K562 (cell line): ENCODE measurements around the gene AGPAT4. TPM values are rescaled to one million over a fixed set of nuclear protein-coding genes. Genes with fewer than 3 reads are reported as not detected.

Experiments used
- CTCF ChIP-seq, 3 experiments: IDR thresholded peaks in 2 of 3; conservative IDR thresholded peaks in 1 of 3; 2 replicates each; pipeline ENCODE4 v1.5.1; 2011 to 2012; ENCODE audit warnings: low read length in 3 of 3, mild to moderate bottlenecking in 3 of 3, control low read depth in 2 of 3, improper control_type of control experiment in 1 of 3, inconsistent platforms in 1 of 3, low read depth in 1 of 3, mixed read lengths in 1 of 3, moderate library complexity in 1 of 3; ENCODE audit not compliant: insufficient read depth in 2 of 3
- ETV5 ChIP-seq: sonication (generic); formaldehyde crosslinking; IDR thresholded peaks from 2 replicates; pipeline ENCODE4 v1.4.0; 2020; ENCODE audit warnings: low read depth, mild to moderate bottlenecking, missing genetic modification reagents
- HMG20A ChIP-seq: fragments of 450-650 bp; formaldehyde crosslinking; conservative IDR thresholded peaks from 2 replicates; pipeline ENCODE4 v1.4.0; 2020; ENCODE audit warnings: mild to moderate bottlenecking, mixed read lengths
- MTA1 ChIP-seq: fragments of 450-650 bp; IDR thresholded peaks from 2 replicates; pipeline ENCODE4 v1.6.1; 2017; ENCODE audit warnings: borderline replicate concordance
- ZMIZ1 ChIP-seq, 2 experiments: fragments of 150-350 bp in 1 of 2; IDR thresholded peaks; 2 replicates each; pipeline ENCODE4 v1.6.1; 2012 to 2016; ENCODE audit warnings: low read depth in 2 of 2, low read length in 2 of 2, mild to moderate bottlenecking in 1 of 2, moderate library complexity in 1 of 2
- ZNF239 ChIP-seq: fragments of 250-450 bp; sonication (Bioruptor Pico); IDR thresholded peaks from 2 replicates; pipeline ENCODE4 v1.4.0; 2020; ENCODE audit warnings: mild to moderate bottlenecking
- ZNF444 ChIP-seq: fragments of 250-450 bp; sonication (Bioruptor Pico); IDR thresholded peaks from 2 replicates; pipeline ENCODE4 v1.4.0; 2020; ENCODE audit warnings: mild to moderate bottlenecking, moderate library complexity
- polyA plus RNA-seq, 8 experiments: library from polyadenylated mRNA; depleted of rRNA in 4 of 8; stranded (reverse) in 5 of 8; unstranded in 3 of 8; fragments of >200 nt; fragmentation: Nextera tagmentation in 2 of 8; fragmentation: Illumina TruSeq in 1 of 8; extraction: Ambion mirVana in 2 of 8; extraction: Trizol in 1 of 8; gene quantifications; 2 replicates each; pipeline versions ENCODE4 v1.2.1 to v1.2.3, GENCODE V29; 2011 to 2014; ENCODE audit warnings: inconsistent platforms in 1 of 8, missing spikeins in 1 of 8
- total RNA-seq, 7 experiments: library from RNA; depleted of rRNA in 6 of 7; stranded (reverse); fragments of >200 nt in 6 of 7; fragmentation: Illumina TruSeq in 2 of 7; extraction: Trizol in 2 of 7; gene quantifications; 2 replicates each; pipeline versions ENCODE4 v1.2.1 to v1.2.3, GENCODE V29; 2011 to 2021; ENCODE audit warnings: low replicate concordance in 1 of 7
- TF ChIP-seq, protein P1 (sequence below): fragments of 450-650 bp; IDR thresholded peaks from 2 replicates; pipeline ENCODE4 v1.6.1; 2016; ENCODE audit warnings: mild to moderate bottlenecking, moderate library complexity

The AGPAT4 gene
- total and polyA plus RNA-seq, 9 of the 15 experiments (the other 6 are each of a cell fraction or from before 2014, with no cell fraction given), result 2.2 to 15.0 (median 5.7) TPM

- TF ChIP-seq, protein P1, sequence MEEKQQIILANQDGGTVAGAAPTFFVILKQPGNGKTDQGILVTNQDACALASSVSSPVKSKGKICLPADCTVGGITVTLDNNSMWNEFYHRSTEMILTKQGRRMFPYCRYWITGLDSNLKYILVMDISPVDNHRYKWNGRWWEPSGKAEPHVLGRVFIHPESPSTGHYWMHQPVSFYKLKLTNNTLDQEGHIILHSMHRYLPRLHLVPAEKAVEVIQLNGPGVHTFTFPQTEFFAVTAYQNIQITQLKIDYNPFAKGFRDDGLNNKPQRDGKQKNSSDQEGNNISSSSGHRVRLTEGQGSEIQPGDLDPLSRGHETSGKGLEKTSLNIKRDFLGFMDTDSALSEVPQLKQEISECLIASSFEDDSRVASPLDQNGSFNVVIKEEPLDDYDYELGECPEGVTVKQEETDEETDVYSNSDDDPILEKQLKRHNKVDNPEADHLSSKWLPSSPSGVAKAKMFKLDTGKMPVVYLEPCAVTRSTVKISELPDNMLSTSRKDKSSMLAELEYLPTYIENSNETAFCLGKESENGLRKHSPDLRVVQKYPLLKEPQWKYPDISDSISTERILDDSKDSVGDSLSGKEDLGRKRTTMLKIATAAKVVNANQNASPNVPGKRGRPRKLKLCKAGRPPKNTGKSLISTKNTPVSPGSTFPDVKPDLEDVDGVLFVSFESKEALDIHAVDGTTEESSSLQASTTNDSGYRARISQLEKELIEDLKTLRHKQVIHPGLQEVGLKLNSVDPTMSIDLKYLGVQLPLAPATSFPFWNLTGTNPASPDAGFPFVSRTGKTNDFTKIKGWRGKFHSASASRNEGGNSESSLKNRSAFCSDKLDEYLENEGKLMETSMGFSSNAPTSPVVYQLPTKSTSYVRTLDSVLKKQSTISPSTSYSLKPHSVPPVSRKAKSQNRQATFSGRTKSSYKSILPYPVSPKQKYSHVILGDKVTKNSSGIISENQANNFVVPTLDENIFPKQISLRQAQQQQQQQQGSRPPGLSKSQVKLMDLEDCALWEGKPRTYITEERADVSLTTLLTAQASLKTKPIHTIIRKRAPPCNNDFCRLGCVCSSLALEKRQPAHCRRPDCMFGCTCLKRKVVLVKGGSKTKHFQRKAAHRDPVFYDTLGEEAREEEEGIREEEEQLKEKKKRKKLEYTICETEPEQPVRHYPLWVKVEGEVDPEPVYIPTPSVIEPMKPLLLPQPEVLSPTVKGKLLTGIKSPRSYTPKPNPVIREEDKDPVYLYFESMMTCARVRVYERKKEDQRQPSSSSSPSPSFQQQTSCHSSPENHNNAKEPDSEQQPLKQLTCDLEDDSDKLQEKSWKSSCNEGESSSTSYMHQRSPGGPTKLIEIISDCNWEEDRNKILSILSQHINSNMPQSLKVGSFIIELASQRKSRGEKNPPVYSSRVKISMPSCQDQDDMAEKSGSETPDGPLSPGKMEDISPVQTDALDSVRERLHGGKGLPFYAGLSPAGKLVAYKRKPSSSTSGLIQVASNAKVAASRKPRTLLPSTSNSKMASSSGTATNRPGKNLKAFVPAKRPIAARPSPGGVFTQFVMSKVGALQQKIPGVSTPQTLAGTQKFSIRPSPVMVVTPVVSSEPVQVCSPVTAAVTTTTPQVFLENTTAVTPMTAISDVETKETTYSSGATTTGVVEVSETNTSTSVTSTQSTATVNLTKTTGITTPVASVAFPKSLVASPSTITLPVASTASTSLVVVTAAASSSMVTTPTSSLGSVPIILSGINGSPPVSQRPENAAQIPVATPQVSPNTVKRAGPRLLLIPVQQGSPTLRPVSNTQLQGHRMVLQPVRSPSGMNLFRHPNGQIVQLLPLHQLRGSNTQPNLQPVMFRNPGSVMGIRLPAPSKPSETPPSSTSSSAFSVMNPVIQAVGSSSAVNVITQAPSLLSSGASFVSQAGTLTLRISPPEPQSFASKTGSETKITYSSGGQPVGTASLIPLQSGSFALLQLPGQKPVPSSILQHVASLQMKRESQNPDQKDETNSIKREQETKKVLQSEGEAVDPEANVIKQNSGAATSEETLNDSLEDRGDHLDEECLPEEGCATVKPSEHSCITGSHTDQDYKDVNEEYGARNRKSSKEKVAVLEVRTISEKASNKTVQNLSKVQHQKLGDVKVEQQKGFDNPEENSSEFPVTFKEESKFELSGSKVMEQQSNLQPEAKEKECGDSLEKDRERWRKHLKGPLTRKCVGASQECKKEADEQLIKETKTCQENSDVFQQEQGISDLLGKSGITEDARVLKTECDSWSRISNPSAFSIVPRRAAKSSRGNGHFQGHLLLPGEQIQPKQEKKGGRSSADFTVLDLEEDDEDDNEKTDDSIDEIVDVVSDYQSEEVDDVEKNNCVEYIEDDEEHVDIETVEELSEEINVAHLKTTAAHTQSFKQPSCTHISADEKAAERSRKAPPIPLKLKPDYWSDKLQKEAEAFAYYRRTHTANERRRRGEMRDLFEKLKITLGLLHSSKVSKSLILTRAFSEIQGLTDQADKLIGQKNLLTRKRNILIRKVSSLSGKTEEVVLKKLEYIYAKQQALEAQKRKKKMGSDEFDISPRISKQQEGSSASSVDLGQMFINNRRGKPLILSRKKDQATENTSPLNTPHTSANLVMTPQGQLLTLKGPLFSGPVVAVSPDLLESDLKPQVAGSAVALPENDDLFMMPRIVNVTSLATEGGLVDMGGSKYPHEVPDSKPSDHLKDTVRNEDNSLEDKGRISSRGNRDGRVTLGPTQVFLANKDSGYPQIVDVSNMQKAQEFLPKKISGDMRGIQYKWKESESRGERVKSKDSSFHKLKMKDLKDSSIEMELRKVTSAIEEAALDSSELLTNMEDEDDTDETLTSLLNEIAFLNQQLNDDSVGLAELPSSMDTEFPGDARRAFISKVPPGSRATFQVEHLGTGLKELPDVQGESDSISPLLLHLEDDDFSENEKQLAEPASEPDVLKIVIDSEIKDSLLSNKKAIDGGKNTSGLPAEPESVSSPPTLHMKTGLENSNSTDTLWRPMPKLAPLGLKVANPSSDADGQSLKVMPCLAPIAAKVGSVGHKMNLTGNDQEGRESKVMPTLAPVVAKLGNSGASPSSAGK, result no peak
- TF ChIP-seq ZMIZ1 (IDR thresholded peaks at IDR 0.05; ENCODE audit: low read depth in 2 of 2, low read length in 2 of 2) (0 out of 4 replicates have a peak, but pooled peaks of 1 of the 2 experiments have one; percentile 15), ZNF444 (CRISPR knock-in tag) (0 out of 2 replicates have a peak, but pooled peaks have one; percentile 48), ETV5 (CRISPR knock-in tag) (peak; percentile 69; the same call in 1 of the 2 replicates), ZNF239 (CRISPR knock-in tag) (peak; percentile 51; the same call in 1 of the 2 replicates), MTA1 (peak; percentile 23; the same call in 1 of the 2 replicates), HMG20A (CRISPR knock-in tag) (0 out of 2 replicates have a peak, but pooled peaks have one; percentile 43), CTCF (IDR thresholded peaks at IDR 0.05 in 2 of 3, conservative IDR thresholded peaks at IDR 0.05 in 1 of 3; ENCODE audit: insufficient read depth in 2 of 3, low read depth in 1 of 3, low read length in 3 of 3) (peak in 1 of 3 experiments; percentile 19; a peak in 1 of 6 replicates)
Observed at GRCh38 chr6:161226009-161226964, 47.6 kb downstream of the AGPAT4 start (continued).
